HL-60 (cell line): Measurements from ENCODE around the gene PTGER4.
A peak's percentile ranks its signal among the peaks of the same experiment; 100 is the strongest.

Experiments used
- DNase-seq, 2 experiments: peaks; one replicate each; pipeline ENCODE4 v3.0.0-alpha.2; 2010 to 2020; ENCODE audit warnings: low read depth in 1 of 2, low spot score in 1 of 2
- H3K27ac ChIP-seq: fragments of 250-450 bp; sonication (Bioruptor Pico); replicated peaks from 2 replicates; pipeline ENCODE4 v1.5.1; 2020; ENCODE audit warnings: mild to moderate bottlenecking, moderate library complexity
- H3K27me3 ChIP-seq: fragments of 250-450 bp; sonication (Bioruptor Pico); 2 replicates; pipeline ENCODE4 v1.5.1; 2021; ENCODE audit warnings: mild to moderate bottlenecking, moderate library complexity; ENCODE audit not compliant: insufficient read depth, poor library complexity, severe bottlenecking
- H3K4me3 ChIP-seq: replicated peaks from 2 replicates; pipeline ENCODE4 v1.5.1; 2011; ENCODE audit warnings: mild to moderate bottlenecking, control low read depth, low read length; ENCODE audit not compliant: insufficient read depth
- GABPA ChIP-seq: IDR thresholded peaks from 2 replicates; pipeline ENCODE4 v1.6.1; 2012; ENCODE audit warnings: low read depth
- POLR2AphosphoS5 ChIP-seq: IDR thresholded peaks from 2 replicates; pipeline ENCODE4 v1.6.1; 2012; ENCODE audit warnings: low read depth
- SPI1 ChIP-seq: IDR thresholded peaks from 2 replicates; pipeline ENCODE4 v1.6.1; 2012; ENCODE audit warnings: low read depth, mild to moderate bottlenecking, borderline replicate concordance
- TF ChIP-seq, protein P1 (sequence below): IDR thresholded peaks from one replicate; pipeline ENCODE4 v1.5.1; 2011; ENCODE audit warnings: low read length, control low read depth, inconsistent platforms; ENCODE audit not compliant: insufficient read depth
- TF ChIP-seq, protein P2 (sequence below): IDR thresholded peaks from 2 replicates; pipeline ENCODE4 v1.6.1; 2012; ENCODE audit warnings: low read depth; ENCODE audit not compliant: insufficient replicate concordance

The PTGER4 gene

DNA sequence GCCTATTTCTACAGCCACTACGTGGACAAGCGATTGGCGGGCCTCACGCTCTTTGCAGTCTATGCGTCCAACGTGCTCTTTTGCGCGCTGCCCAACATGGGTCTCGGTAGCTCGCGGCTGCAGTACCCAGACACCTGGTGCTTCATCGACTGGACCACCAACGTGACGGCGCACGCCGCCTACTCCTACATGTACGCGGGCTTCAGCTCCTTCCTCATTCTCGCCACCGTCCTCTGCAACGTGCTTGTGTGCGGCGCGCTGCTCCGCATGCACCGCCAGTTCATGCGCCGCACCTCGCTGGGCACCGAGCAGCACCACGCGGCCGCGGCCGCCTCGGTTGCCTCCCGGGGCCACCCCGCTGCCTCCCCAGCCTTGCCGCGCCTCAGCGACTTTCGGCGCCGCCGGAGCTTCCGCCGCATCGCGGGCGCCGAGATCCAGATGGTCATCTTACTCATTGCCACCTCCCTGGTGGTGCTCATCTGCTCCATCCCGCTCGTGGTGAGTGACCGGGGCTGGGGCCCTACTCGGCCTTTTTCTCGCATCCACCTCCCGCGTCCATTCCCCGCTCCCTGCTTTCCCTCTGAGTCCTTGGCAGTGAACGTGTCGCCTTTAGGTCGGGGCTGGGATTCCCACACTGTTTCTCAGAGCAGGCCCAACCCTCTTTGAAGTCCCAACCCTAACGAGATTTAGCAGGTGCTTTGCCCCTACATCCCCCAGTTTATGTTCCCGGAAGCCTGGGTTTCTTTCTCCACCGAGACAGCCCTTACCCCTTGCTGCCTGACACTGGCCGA lies 1.8 kb downstream of the PTGER4 start:
- Histone ChIP-seq H3K27me3 (no peaks in the 10 kb centered on the region), H3K27ac (peak overlapping the region; percentile 95), H3K4me3 (peak overlapping the region; percentile 74)
- TF ChIP-seq SPI1 = peak; percentile 6; the same call in 1 of the 2 replicates
- TF ChIP-seq, protein P1, sequence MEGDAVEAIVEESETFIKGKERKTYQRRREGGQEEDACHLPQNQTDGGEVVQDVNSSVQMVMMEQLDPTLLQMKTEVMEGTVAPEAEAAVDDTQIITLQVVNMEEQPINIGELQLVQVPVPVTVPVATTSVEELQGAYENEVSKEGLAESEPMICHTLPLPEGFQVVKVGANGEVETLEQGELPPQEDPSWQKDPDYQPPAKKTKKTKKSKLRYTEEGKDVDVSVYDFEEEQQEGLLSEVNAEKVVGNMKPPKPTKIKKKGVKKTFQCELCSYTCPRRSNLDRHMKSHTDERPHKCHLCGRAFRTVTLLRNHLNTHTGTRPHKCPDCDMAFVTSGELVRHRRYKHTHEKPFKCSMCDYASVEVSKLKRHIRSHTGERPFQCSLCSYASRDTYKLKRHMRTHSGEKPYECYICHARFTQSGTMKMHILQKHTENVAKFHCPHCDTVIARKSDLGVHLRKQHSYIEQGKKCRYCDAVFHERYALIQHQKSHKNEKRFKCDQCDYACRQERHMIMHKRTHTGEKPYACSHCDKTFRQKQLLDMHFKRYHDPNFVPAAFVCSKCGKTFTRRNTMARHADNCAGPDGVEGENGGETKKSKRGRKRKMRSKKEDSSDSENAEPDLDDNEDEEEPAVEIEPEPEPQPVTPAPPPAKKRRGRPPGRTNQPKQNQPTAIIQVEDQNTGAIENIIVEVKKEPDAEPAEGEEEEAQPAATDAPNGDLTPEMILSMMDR = no peak
- TF ChIP-seq, protein P2, sequence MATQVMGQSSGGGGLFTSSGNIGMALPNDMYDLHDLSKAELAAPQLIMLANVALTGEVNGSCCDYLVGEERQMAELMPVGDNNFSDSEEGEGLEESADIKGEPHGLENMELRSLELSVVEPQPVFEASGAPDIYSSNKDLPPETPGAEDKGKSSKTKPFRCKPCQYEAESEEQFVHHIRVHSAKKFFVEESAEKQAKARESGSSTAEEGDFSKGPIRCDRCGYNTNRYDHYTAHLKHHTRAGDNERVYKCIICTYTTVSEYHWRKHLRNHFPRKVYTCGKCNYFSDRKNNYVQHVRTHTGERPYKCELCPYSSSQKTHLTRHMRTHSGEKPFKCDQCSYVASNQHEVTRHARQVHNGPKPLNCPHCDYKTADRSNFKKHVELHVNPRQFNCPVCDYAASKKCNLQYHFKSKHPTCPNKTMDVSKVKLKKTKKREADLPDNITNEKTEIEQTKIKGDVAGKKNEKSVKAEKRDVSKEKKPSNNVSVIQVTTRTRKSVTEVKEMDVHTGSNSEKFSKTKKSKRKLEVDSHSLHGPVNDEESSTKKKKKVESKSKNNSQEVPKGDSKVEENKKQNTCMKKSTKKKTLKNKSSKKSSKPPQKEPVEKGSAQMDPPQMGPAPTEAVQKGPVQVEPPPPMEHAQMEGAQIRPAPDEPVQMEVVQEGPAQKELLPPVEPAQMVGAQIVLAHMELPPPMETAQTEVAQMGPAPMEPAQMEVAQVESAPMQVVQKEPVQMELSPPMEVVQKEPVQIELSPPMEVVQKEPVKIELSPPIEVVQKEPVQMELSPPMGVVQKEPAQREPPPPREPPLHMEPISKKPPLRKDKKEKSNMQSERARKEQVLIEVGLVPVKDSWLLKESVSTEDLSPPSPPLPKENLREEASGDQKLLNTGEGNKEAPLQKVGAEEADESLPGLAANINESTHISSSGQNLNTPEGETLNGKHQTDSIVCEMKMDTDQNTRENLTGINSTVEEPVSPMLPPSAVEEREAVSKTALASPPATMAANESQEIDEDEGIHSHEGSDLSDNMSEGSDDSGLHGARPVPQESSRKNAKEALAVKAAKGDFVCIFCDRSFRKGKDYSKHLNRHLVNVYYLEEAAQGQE = no peak
- peak; percentile 72 for TF ChIP-seq POLR2AphosphoS5
- TF ChIP-seq GABPA = no peak
- peak in 1 of 2 experiments; percentile 69 for DNase-seq

- TF ChIP-seq GABPA (no peak), POLR2AphosphoS5 (no peak), SPI1 (no peak)
- TF ChIP-seq, protein P1 = no peak
- TF ChIP-seq, protein P2 = peak; percentile 26
- peak in 1 of 2 experiments; percentile 27 for DNase-seq
- peak overlapping the region; percentile 74 for H3K4me3 ChIP-seq
- H3K27me3 ChIP-seq = no peaks in the 10 kb centered on the region
- H3K27ac ChIP-seq = peak overlapping the region; percentile 95
Measured at GRCh38 chr5:40682154-40683017, 2.7 kb downstream of the PTGER4 start.

DNA sequence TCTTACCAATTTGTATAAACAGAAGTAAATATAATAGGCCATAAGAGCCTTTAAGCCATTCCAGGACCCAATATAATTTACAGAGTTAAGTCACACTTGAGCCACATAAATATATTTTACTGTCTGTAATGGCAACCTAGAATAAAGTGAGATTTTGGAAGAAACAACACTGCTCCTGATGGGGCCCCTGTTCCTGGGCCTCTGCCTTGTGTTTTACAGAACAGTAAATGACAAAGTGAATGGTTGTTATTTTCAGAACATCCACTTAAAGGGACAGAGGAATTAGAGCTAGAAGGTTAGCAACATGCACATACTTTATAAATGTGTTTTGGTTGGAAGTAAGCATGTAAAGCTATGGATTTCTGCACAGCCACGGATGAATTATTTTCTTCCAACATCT lies 3.6 kb downstream of the PTGER4 start:
- Histone ChIP-seq H3K27me3 (no peaks in the 10 kb centered on the region), H3K27ac (peak overlapping the region; percentile 95), H3K4me3 (peak overlapping the region; percentile 74)
- no peak for DNase-seq
- no peak for TF ChIP-seq GABPA
- no peak for TF ChIP-seq POLR2AphosphoS5
- TF ChIP-seq, protein P1 = no peak
- TF ChIP-seq, protein P2 = no peak
- no peak for TF ChIP-seq SPI1
